Cerebellar cortex (tissue), 1 donor: ENCODE results near the gene SCNN1B.
A peak's percentile ranks its signal among the peaks of the same experiment; 100 is the strongest.

Experiments used
- DNase-seq: peaks from one replicate; pipeline ENCODE4 v3.0.0-alpha.2; 2015; ENCODE audit warnings: low spot score

Gene SCNN1B

DNA sequence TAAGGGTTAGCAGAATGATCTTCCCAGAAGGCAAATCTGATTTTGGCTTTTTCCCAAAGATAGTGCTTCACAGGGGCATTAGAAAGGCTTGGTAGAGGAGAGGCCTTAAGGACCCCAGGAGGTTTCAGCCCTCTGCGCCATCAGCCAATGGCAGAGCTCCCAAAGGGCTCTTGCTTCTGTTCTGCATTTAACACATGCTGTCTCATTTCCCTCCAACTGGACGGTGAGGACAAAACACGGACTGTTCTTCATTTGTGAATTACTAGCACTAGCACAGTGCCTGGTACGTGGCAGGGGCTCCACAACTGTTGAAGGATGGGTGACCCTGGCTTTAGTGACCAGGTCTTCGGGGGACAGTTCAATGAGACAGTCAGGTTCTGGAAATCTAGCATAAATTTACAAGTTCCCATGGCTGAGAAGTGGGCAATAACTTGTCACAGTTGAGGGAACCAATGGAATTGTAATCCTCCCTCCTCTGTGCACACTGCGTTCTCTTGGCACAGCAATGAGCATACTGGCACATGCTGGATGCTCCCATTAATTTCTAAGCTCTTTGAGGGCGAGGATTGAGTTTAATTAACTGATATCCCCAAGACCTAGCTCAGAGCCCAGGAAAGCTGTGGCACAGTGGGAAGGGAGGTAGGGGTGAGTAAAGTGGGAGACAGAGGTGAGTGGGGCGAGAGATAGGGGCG is 105.5 kb downstream of the SCNN1B start:
- peak; percentile 92 for DNase-seq

DNA sequence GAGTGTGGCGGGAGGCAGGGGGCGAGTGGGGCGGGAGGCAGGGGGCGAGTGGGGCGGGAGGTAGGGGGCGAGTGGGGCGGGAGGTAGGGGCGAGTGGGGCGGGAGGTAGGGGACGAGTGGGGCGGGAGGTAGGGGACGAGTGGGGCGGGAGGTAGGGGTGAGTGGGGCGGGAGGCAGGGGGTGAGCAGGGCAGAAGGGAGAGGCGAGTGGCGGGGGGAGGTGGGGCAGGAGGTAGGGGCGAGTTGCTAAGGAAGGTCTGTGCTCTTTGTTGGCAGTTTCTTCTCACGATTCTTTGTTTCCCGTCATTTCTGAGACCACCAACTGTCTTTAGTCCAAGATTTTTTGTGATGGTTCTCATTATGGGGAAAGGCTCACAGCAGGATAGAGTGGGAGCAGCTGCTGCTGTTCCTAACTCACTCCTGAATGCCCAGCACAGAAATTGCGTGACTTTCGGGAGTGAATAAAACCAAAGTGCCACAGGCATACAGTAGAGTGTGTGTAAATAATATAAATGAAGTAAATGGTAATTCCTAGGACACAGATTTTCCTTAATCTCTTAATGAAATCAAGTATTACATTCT is 106.2 kb downstream of the SCNN1B start:
- DNase-seq = no peak

DNA sequence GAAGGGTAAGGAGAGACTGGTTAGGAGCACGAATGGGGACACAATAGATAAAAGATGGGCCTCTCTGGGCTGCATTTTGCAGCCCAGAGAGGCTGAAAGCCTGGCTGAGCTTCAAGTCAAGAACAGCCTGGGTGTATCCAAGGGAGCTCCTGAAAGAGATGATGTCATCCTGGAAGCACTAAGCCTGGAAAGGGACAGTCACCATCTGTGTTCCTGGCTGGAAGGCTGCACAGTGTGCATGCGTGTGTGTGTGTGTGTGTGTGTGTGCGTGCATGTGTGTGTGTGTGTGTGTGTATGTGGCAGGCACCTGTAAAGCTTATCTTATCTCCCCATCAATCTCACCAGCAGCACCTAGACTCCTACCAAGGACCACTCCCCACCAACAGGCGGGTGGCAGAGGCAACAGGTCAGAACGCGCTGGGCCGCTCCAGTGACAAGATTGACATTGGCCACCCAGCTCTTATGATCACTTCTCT is 106.8 kb downstream of the SCNN1B start:
- DNase-seq = peak; percentile 98

DNA sequence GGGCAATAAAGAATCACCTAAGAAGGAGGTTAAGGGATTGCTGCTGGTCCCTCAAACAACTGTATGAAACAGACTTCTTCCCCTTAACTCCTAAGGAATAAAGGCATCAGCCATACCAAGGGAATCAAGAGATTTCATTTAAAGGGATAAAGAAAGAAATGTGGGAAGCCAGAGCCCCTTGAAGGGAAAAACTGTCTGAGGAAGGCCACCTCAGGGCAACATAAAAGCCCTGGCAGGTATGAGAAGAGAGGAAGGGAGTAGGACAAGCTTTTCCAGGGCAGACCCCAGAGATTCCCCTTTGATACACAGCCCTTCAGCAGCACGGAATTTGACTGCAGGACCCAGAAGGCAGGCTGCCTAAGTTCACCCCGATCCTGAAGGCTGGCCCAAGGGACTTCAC is 107.4 kb downstream of the SCNN1B start:
- no peak for DNase-seq

DNA sequence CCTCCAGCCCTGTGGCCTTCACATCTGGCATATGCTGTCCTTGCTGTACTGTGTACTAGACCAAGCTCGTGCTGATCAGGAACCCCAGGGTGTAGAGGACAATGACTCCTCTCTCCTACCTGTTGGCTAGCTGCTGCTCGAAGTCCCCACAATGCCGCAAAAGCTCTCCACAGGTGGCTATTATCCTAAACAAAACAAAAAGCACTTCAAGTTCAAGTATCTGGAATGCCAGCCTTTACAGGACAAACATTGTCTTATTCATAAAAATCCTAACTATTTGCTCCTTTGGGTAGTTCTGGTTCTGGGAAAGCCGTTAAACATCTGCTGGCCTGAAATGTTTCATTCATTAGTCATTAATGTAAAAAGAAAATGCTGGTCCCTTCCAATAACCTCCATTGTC is 108.1 kb downstream of the SCNN1B start:
- DNase-seq = no peak

DNA sequence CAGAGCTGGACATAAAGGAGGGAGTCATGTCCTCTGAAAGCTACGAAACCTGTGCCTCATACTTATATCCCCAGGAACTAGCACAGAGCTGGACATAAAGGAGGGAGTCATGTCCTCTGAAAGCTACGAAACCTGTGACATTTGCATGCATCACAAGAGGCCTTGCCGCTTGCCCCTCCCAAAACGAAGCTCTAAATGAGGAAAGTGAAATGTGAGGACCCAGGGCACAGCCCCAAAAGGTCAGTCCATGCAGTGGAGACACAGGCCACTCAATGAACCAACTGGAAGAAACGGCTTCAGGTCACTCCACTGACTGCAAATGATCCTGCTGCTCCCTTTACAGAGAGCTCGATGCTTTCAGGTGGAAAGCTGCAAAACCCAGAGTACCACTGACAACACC is 112.6 kb downstream of the SCNN1B start:
- DNase-seq = no peak

DNA sequence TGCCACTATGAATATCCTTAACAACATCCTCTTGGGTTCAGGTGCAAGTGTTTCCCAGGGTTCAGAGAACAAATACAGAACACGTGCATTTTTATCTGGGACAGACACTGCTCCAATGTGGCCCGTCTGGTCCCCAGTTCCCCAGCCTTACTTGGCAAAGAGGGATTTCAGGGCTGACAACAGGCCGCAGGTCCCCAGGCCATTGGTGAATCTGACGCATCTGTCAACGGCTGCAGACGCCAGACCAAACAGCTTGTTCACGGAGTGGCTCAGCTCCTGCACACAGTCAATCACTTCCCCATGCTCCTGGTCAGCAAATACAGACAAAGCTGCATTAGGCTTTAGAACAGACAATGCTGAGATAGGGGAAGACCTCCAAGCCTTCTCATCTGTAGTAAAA is 114.7 kb downstream of the SCNN1B start:
- DNase-seq = peak; percentile 56

DNA sequence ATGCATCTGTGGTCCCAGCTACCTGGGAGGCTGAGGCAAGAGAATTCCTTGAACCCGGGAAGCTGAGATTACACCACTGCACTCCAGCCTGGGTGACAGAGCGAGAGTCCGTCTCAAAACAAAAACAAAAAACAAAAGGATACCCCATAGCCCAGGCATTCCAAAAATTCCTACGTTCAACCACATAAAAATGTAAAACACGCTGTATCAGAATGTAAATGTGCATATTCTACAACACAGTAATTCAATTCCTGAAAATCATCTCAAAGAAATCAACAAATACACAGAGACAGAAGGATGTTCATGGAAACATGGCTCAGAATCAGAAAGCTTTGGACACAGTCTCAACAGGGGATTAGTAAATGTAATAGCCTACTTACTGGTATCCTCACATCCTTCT is 117.9 kb downstream of the SCNN1B start:
- no peak for DNase-seq

DNA sequence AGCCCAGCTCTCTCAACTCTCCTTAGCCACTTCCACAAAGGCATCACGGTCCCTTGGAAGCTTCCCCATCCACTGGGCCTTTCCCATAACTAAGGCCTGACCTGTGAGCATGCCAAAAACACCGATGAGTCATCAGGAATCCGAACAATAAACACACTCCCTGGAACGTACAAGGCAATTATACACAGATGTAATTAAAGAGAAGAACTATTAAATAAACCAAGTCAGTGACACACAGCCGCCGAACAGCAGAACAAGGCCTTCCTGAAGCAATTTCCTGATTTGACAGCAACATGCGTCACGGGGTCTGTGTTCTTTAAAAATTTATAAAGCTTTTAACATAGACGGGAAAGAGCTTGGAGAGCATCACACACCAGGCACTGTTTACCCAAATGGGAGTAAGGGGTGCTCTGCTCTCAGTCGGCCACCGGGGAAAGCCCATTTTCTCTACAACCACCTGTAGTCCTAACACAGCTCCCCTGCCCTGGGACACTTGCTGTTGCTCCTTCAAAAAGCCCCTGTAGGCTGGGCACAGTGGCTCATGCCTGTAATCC is 121.5 kb downstream of the SCNN1B start:
- no peak for DNase-seq

DNA sequence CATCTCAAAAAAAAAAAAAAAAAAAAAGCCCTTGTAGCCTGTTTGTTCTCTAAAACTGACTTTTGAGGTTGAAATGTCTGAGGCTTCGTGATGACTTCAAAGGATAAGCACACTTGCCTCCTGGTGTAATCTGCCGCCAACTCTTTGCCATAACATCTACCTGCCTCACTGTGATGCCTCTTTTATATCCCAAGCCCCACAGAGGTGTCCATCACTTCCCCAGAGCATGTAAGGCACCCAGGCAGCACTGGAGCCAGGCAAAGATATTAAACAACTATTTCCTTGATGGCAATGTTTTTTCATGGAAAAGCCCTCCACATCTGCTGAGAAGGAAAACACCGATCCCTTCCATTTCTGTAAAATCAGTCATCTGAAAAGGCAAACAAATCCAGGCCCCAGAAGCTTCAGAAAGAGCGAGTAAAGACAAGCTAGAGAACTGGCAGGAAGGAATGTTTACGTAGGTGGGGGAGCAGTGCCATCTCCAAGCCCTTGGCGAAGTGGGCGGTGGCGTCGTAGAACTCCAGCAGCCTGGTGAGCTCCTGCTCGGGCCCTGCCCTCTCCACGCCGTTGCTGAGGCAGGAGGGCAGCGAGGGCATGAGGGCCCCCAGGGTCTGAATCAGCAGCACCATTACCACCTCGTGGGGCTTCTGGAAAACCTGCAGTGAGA is 122.3 kb downstream of the SCNN1B start:
- DNase-seq = no peak

DNA sequence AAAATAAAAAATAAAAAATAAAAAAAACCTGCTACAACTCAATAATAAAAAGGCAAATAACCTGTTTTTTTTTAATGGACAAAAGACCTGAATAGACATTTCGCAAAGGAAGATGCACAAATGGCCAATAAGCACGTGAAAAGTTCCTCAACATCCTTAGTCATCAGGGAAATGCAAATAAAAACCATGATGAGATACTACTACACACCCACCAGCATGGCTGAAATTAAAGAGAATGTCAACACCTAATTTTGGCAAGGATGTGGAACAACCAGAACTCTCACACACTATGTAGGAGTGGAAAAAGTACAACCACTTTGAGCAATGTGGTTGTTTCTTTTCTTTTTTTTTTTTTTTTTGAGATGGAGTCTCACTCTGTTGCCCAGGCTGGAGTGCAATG is 126.2 kb downstream of the SCNN1B start:
- no peak for DNase-seq
